Measurements from ENCODE around the gene MARCHF9.

MARCHF9 gene

GRCh38 chr12:57802607-57803006 lies 47.7 kb downstream of the MARCHF9 start:
- no peak for DNase-seq

- peak; percentile 20 to 35 for DNase-seq
These were observed 48.5 kb downstream of the MARCHF9 start for GRCh38 chr12:57803319-57803893.

DNA sequence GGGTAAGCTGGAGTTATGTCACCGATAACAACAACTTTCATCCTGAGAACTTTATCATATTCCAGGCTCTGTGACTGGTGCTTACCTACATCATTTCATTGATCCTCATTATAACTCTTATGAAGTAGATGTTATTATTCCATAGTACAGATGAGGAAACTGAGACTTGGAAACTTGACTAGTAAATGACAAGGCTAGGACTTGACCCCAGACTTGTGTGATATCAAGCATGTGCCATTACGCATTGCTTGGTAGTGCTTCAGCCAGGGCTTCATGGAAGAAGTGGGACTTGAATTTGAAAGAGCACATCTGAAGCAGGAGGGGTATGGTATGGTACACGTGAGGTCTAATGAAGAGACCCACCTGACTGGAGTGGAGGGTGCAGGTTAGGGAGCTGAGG lies 51.8 kb downstream of the MARCHF9 start:
- no peak for DNase-seq

GRCh38 chr12:57807285-57807684 lies 52.4 kb downstream of the MARCHF9 start:
- no peak for DNase-seq

DNA sequence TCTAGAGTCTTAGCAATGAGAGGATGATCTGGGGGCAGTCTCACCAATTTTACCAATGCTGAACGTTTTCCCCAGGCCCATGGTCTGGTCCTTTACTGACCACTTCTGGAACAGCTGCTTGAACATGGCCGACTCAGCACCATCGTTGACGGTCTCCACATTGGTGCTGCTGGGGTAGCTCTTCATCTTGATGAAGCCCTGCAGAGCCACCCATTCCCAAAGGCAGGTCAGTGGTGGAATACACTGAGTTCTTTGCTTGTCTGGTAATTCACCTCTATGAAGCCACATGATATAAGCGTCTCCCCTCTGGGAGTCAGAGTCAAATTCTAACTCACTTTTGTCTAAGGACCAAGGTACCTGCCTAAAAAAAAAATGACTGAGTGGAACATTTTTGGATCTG lies 53.4 kb downstream of the MARCHF9 start:
- no peak for DNase-seq

DNA sequence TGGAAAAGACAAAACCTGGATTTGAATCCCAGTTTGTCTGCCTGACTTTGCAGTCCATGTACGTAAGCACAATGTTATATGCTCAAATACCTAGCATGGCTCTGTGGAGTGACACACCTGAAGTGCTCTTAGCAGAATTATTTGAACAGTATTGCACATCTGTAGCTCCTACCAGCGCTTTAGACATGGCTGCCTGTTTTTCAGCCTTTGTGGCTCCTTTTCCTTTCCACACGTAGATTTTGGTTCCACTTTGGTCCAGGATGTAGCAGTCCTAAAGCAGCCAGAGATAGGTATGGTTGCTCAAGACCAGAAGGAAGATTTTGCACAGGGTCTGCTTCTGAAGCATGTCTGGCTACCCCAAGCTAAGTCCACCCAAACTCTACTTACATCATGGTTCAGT lies 54.5 kb downstream of the MARCHF9 start:
- DNase-seq: no peak
